Bronchial epithelial cell (primary cell): ENCODE results near the gene PRELID3B. TPM values are rescaled to one million over a fixed set of nuclear protein-coding genes. Genes with fewer than 3 reads are reported as not detected.
A peak's percentile ranks its signal among the peaks of the same experiment; 100 is the strongest.

Source experiments
- DNase-seq: peaks from one replicate; pipeline ENCODE4 v3.0.0-alpha.2; 2010; ENCODE audit warnings: low read depth
- FAIRE-seq: peaks from 2 replicates; lab custom pipeline; 2011; peaks lifted over from hg19 to GRCh38; lab: Jason Lieb, UNC
- H3K27me3 ChIP-seq: 2 replicates; pipeline ENCODE4 v1.5.1; 2011; ENCODE audit warnings: low read length; ENCODE audit not compliant: control insufficient read depth, insufficient read depth
- H3K36me3 ChIP-seq: 2 replicates; pipeline ENCODE4 v1.5.1; 2011; ENCODE audit warnings: low read length; ENCODE audit not compliant: control insufficient read depth, insufficient read depth
- H3K4me3 ChIP-seq: 2 replicates; pipeline ENCODE4 v1.5.1; 2011; ENCODE audit warnings: mild to moderate bottlenecking, low read depth, low read length, control low read depth
- CTCF ChIP-seq: IDR thresholded peaks from 2 replicates; pipeline ENCODE4 v1.5.1; 2011; ENCODE audit warnings: mild to moderate bottlenecking, moderate library complexity, low read length, control low read depth, inconsistent platforms; ENCODE audit not compliant: insufficient read depth, severe bottlenecking
- total RNA-seq: library from RNA; depleted of rRNA; stranded (reverse); fragments of >200 nt; gene quantifications from 2 replicates; pipeline ENCODE4 v1.2.1, GENCODE V29; 2014

PRELID3B gene
- total RNA-seq, 1 donor from 2014 or later, result 160 TPM

- H3K4me3 ChIP-seq, result peak overlapping the region; percentile 89
- peaks cover 9% of the 10 kb centered on the region for H3K36me3 ChIP-seq
- TF ChIP-seq CTCF, result no peak
- H3K27me3 ChIP-seq, result no peaks in the 10 kb centered on the region
- DNase-seq (no peak), FAIRE-seq (no peak)
These were observed 11.5 kb downstream of the PRELID3B start for GRCh38 chr20:59030911-59031563.

- peaks cover 12% of the 10 kb centered on the region for H3K36me3 ChIP-seq
- TF ChIP-seq CTCF, result no peak
- FAIRE-seq (no peak), DNase-seq (peak; percentile 50)
- peak overlapping the region; percentile 25 for H3K4me3 ChIP-seq
- no peaks in the 10 kb centered on the region for H3K27me3 ChIP-seq
These were observed 13.8 kb downstream of the PRELID3B start for GRCh38 chr20:59028812-59029211.

GRCh38 chr20:59027741-59028320, 14.8 kb downstream of the PRELID3B start:
- DNase-seq (no peak), FAIRE-seq (no peak)
- TF ChIP-seq CTCF, result no peak
- Histone ChIP-seq H3K36me3 (peaks cover 18% of the 10 kb centered on the region), H3K4me3 (no peak overlapping the region), H3K27me3 (no peaks in the 10 kb centered on the region)

GRCh38 chr20:59026904-59027740, 15.5 kb downstream of the PRELID3B start:
- Histone ChIP-seq H3K36me3 (peaks cover 19% of the 10 kb centered on the region), H3K4me3 (no peak overlapping the region), H3K27me3 (no peaks in the 10 kb centered on the region)
- TF ChIP-seq CTCF, result no peak
- no peak for DNase-seq
- FAIRE-seq, result no peak

GRCh38 chr20:59025511-59025910, 17.1 kb downstream of the PRELID3B start:
- Histone ChIP-seq H3K36me3 (peaks cover 19% of the 10 kb centered on the region), H3K27me3 (no peaks in the 10 kb centered on the region), H3K4me3 (no peak overlapping the region)
- no peak for TF ChIP-seq CTCF
- DNase-seq (no peak), FAIRE-seq (no peak)
